Measurements from ENCODE around the gene DUS1L. TPM values are rescaled to one million over a fixed set of nuclear protein-coding genes. Genes with fewer than 3 reads are reported as not detected.
A peak's percentile ranks its signal among the peaks of the same experiment; 100 is the strongest.

DUS1L gene
- total RNA-seq, 1 donor from 2014 or later: 97.1 TPM

DNA sequence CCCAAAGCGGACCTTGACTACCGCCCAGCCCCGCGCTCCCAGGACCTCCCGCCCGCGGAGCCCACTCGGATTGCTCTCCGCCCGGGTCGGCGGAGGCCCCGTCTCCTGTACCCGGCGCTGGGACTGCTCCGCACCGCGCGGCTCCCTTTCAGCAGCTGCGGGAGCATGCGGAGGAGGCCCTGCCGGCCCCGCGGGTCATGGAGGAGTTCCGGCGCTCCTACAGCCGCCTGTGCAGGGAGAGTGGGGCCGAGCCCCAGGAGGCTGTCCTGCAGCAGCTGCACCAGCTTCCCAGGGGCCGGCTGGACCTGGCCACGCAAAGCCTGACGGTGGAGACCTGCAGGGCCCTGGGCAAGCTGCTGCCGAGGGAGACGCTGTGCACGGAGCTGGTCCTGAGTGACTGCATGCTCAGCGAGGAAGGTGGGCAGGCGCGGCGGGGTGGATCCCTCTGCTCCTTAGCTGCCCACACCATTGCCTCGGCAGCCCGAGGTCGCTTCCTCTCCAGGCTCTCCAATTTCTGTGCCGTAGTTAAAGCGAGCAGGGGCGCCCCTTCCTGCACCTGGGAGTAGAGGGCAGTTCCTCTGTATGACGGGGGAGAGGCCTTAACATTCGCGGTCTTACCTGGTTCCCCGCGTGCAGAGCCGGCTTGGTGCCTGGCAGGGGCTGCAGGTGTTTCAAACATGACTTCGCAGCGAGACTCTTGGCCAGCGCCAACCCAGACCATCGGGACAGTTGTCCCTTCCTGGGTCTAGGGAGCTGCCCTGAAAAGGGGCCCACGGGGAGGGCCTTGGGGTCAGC is 42.0 kb downstream of the DUS1L start:
- Mint-ChIP-seq H3K27ac (no peak overlapping the region), H3K4me3 (peak overlapping the region; percentile 85)

GRCh38 chr17:82022981-82023446 is 42.6 kb downstream of the DUS1L start, which contains the start of gene LRRC45:
Gene LRRC45, plus strand, starts transcription at chr17:82023305. Its CDS starts 339 bp downstream, at chr17:82023644.
- no peaks in the 10 kb centered on the region for H3K36me3 Mint-ChIP-seq
- TF ChIP-seq, protein P1, sequence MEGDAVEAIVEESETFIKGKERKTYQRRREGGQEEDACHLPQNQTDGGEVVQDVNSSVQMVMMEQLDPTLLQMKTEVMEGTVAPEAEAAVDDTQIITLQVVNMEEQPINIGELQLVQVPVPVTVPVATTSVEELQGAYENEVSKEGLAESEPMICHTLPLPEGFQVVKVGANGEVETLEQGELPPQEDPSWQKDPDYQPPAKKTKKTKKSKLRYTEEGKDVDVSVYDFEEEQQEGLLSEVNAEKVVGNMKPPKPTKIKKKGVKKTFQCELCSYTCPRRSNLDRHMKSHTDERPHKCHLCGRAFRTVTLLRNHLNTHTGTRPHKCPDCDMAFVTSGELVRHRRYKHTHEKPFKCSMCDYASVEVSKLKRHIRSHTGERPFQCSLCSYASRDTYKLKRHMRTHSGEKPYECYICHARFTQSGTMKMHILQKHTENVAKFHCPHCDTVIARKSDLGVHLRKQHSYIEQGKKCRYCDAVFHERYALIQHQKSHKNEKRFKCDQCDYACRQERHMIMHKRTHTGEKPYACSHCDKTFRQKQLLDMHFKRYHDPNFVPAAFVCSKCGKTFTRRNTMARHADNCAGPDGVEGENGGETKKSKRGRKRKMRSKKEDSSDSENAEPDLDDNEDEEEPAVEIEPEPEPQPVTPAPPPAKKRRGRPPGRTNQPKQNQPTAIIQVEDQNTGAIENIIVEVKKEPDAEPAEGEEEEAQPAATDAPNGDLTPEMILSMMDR (conservative IDR thresholded peaks at IDR 0.05): no peak
- peak; percentile 100 for DNase-seq (ENCODE audit: extremely low spot score, unreplicated experiment)
- peak within 1 kb of the TSS; percentile 77 for H3K27ac Mint-ChIP-seq
- H3K9me3 Mint-ChIP-seq: no peaks in the 10 kb centered on the region
- H3K4me3 Mint-ChIP-seq: peak within 1 kb of the TSS; percentile 87
- H3K27me3 Mint-ChIP-seq: no peaks in the 10 kb centered on the region
- H3K4me1 Mint-ChIP-seq (ENCODE audit: unreplicated experiment): peaks cover 12% of the 10 kb centered on the region

More for the DNA sequence above, 42.0 kb downstream of the DUS1L start:
- no peaks in the 10 kb centered on the region for H3K36me3 Mint-ChIP-seq
- peaks cover 12% of the 10 kb centered on the region for H3K4me1 Mint-ChIP-seq (ENCODE audit: unreplicated experiment)
- TF ChIP-seq, protein P1 (conservative IDR thresholded peaks at IDR 0.05): no peak
- H3K9me3 Mint-ChIP-seq: no peaks in the 10 kb centered on the region
- H3K27me3 Mint-ChIP-seq: no peaks in the 10 kb centered on the region
- no peak for DNase-seq (ENCODE audit: extremely low spot score, unreplicated experiment)

GRCh38 chr17:82022310-82022980 is 43.2 kb downstream of the DUS1L start, which contains the start of gene CENPX:
Gene CENPX, minus strand, starts transcription at chr17:82022878. Its CDS starts 17 bp downstream, at chr17:82022861.
- TF ChIP-seq, protein P1 (conservative IDR thresholded peaks at IDR 0.05): no peak
- H3K27ac Mint-ChIP-seq: peak within 1 kb of the TSS; percentile 77
- peak within 1 kb of the TSS; percentile 87 for H3K4me3 Mint-ChIP-seq

DNA sequence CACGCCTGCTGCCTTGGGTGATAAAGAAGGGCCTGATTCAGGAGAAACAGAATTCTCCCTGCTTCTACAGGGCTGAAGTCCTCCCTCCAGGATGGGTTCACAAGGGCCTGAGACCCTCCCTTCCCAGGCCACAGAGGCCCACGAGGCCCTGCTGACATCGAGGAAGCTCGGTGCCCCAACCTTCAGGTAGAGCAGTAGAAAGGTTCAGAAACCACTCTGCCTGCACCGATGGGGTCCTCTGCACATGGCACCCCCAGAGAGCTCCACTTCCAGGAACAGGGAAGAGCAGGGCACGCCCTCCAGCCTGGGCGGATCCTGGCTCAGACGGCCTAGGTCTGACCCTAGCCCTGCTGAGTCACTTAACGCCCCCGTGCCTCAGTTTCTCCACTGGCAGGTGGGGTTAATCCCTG is 43.7 kb downstream of the DUS1L start:
- no peaks in the 10 kb centered on the region for H3K9me3 Mint-ChIP-seq
- H3K27ac Mint-ChIP-seq: peak overlapping the region; percentile 56
- no peaks in the 10 kb centered on the region for H3K36me3 Mint-ChIP-seq
- peak overlapping the region; percentile 87 for H3K4me3 Mint-ChIP-seq
- H3K4me1 Mint-ChIP-seq (ENCODE audit: unreplicated experiment): peaks cover 12% of the 10 kb centered on the region
- no peak for DNase-seq (ENCODE audit: extremely low spot score, unreplicated experiment)
- no peaks in the 10 kb centered on the region for H3K27me3 Mint-ChIP-seq
- TF ChIP-seq, protein P1 (conservative IDR thresholded peaks at IDR 0.05): no peak

More at GRCh38 chr17:82022310-82022980, 43.2 kb downstream of the DUS1L start, which contains the start of gene CENPX:
- peaks cover 12% of the 10 kb centered on the region for H3K4me1 Mint-ChIP-seq (ENCODE audit: unreplicated experiment)
- no peaks in the 10 kb centered on the region for H3K27me3 Mint-ChIP-seq
- H3K9me3 Mint-ChIP-seq: no peaks in the 10 kb centered on the region
- DNase-seq (ENCODE audit: extremely low spot score, unreplicated experiment): no peak
- H3K36me3 Mint-ChIP-seq: no peaks in the 10 kb centered on the region

DNA sequence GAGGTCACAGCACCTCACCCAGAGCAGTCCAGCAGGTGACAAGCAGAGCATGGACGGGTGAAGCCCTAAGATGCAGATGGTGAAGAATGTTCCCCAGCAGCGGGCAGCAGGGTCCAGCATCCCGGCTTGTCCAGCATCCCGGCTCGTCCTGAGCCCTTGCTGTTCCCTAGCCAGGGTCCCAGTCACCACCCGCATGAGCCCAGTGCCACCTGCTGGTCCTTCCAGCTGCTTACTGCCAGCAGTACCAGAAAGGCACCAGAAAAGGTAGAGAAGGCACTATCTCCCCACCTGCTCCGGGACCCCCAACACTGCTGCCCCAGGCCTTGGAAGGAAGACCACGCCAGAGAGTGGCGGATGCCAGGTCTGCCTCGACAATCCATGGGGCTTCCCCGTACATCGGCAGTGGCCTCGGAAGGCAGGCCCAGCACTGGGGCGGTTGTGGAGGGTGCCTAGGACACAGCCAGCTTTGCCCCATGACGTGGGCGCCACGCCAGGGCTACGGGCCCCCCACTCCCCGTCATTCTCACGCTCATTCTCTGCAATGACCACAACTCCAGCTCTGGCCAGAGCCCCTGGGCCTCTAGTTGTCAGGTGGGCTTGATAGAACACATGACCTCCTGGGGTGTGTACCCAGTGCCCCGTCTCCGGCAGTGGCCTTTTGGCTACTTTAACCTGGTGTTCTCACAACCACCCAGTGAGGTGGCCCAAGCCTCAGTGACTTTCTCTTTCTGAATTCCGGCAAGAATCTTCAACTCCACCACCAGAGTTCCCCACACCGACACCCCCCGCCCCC is 44.3 kb downstream of the DUS1L start:
- H3K27ac Mint-ChIP-seq: peak overlapping the region; percentile 56
- no peak for DNase-seq (ENCODE audit: extremely low spot score, unreplicated experiment)
- H3K4me3 Mint-ChIP-seq: peak overlapping the region; percentile 87
- H3K4me1 Mint-ChIP-seq (ENCODE audit: unreplicated experiment): peaks cover 12% of the 10 kb centered on the region
- TF ChIP-seq, protein P1 (conservative IDR thresholded peaks at IDR 0.05): peak; percentile 72
- no peaks in the 10 kb centered on the region for H3K36me3 Mint-ChIP-seq
- no peaks in the 10 kb centered on the region for H3K27me3 Mint-ChIP-seq
- H3K9me3 Mint-ChIP-seq: no peaks in the 10 kb centered on the region

Data from type B pancreatic cell (in vitro differentiated cells).